ENCODE results near the gene MYO5A.

GRCh38 chr15:52491472-52491871, 37.2 kb downstream of the MYO5A start:
- no peak for TF ChIP-seq ZNF565 (CRISPR knock-in tag; conservative IDR thresholded peaks at IDR 0.05; ENCODE audit: low read depth)
- no peak for TF ChIP-seq RARB (CRISPR knock-in tag; IDR thresholded peaks at IDR 0.05)
- no peak for TF ChIP-seq OSR1 (CRISPR knock-in tag; IDR thresholded peaks at IDR 0.05)
- TF ChIP-seq, protein P1, sequence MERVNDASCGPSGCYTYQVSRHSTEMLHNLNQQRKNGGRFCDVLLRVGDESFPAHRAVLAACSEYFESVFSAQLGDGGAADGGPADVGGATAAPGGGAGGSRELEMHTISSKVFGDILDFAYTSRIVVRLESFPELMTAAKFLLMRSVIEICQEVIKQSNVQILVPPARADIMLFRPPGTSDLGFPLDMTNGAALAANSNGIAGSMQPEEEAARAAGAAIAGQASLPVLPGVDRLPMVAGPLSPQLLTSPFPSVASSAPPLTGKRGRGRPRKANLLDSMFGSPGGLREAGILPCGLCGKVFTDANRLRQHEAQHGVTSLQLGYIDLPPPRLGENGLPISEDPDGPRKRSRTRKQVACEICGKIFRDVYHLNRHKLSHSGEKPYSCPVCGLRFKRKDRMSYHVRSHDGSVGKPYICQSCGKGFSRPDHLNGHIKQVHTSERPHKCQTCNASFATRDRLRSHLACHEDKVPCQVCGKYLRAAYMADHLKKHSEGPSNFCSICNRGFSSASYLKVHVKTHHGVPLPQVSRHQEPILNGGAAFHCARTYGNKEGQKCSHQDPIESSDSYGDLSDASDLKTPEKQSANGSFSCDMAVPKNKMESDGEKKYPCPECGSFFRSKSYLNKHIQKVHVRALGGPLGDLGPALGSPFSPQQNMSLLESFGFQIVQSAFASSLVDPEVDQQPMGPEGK (CRISPR knock-in tag; IDR thresholded peaks at IDR 0.05; ENCODE audit: borderline replicate concordance): no peak
- TF ChIP-seq ZFP30 (CRISPR knock-in tag; IDR thresholded peaks at IDR 0.05): no peak
- no peak for TF ChIP-seq ARNTL (CRISPR knock-in tag; IDR thresholded peaks at IDR 0.05; ENCODE audit: borderline replicate concordance, low read depth)
- no peak for TF ChIP-seq ZNF8 (CRISPR knock-in tag; IDR thresholded peaks at IDR 0.05)
- TF ChIP-seq TOX (CRISPR knock-in tag; IDR thresholded peaks at IDR 0.05; ENCODE audit: borderline replicate concordance): no peak
- TF ChIP-seq ZFP3 (CRISPR knock-in tag; IDR thresholded peaks at IDR 0.05): no peak
- no peak for TF ChIP-seq CSRNP3 (CRISPR knock-in tag; IDR thresholded peaks at IDR 0.05)
- TF ChIP-seq, protein P2, sequence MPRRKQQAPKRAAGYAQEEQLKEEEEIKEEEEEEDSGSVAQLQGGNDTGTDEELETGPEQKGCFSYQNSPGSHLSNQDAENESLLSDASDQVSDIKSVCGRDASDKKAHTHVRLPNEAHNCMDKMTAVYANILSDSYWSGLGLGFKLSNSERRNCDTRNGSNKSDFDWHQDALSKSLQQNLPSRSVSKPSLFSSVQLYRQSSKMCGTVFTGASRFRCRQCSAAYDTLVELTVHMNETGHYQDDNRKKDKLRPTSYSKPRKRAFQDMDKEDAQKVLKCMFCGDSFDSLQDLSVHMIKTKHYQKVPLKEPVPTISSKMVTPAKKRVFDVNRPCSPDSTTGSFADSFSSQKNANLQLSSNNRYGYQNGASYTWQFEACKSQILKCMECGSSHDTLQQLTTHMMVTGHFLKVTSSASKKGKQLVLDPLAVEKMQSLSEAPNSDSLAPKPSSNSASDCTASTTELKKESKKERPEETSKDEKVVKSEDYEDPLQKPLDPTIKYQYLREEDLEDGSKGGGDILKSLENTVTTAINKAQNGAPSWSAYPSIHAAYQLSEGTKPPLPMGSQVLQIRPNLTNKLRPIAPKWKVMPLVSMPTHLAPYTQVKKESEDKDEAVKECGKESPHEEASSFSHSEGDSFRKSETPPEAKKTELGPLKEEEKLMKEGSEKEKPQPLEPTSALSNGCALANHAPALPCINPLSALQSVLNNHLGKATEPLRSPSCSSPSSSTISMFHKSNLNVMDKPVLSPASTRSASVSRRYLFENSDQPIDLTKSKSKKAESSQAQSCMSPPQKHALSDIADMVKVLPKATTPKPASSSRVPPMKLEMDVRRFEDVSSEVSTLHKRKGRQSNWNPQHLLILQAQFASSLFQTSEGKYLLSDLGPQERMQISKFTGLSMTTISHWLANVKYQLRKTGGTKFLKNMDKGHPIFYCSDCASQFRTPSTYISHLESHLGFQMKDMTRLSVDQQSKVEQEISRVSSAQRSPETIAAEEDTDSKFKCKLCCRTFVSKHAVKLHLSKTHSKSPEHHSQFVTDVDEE (CRISPR knock-in tag; IDR thresholded peaks at IDR 0.05): no peak
